HepG2 (cell line): ENCODE data around the gene CYP26B1. TPM values are rescaled to one million over a fixed set of nuclear protein-coding genes. Genes with fewer than 3 reads are reported as not detected.

ENCODE experiments used
- EED ChIP-seq: sonication (generic); formaldehyde crosslinking; IDR thresholded peaks from 2 replicates; pipeline ENCODE4 v1.5.0; 2020; ENCODE audit warnings: mild to moderate bottlenecking, missing genetic modification reagents
- MTF2 ChIP-seq: sonication (generic); formaldehyde crosslinking; IDR thresholded peaks from 2 replicates; pipeline ENCODE4 v1.5.0; 2020; ENCODE audit warnings: missing genetic modification reagents, borderline replicate concordance
- RBFOX2 ChIP-seq: fragments of 200-400 bp; formaldehyde crosslinking; IDR thresholded peaks from 2 replicates; pipeline ENCODE4 v1.6.1; 2017; ENCODE audit warnings: low read depth, mild to moderate bottlenecking, low read length
- RFX1 ChIP-seq: fragments of 450-650 bp; IDR thresholded peaks from 2 replicates; pipeline ENCODE4 v1.6.1; 2017
- SMC3 ChIP-seq: IDR thresholded peaks from 2 replicates; pipeline ENCODE4 v1.6.1; 2011; ENCODE audit warnings: low read length, improper control_type of control experiment
- SOX13 ChIP-seq, 3 experiments: fragments of 450-650 bp in 1 of 3; sonication (generic) in 1 of 3; formaldehyde crosslinking in 1 of 3; IDR thresholded peaks in 2 of 3; conservative IDR thresholded peaks in 1 of 3; 2 replicates each; pipeline versions ENCODE4 v1.5.0 to v1.6.1; 2016 to 2020; ENCODE audit warnings: antibody characterized with exemption in 1 of 3, mild to moderate bottlenecking in 1 of 3, missing compliant biosample characterization in 1 of 3, missing genetic modification reagents in 1 of 3, moderate library complexity in 1 of 3
- ZBTB7B ChIP-seq: sonication (generic); formaldehyde crosslinking; IDR thresholded peaks from 2 replicates; pipeline ENCODE4 v1.4.0; 2020; ENCODE audit warnings: missing genetic modification reagents
- ZNF235 ChIP-seq: sonication (generic); formaldehyde crosslinking; IDR thresholded peaks from 2 replicates; pipeline ENCODE4 v1.8.1; 2023; ENCODE audit warnings: mild to moderate bottlenecking, missing genetic modification reagents, borderline replicate concordance
- ZNF773 ChIP-seq: sonication (generic); formaldehyde crosslinking; IDR thresholded peaks from 2 replicates; pipeline ENCODE4 v1.4.0; 2020; ENCODE audit warnings: missing genetic modification reagents, borderline replicate concordance
- polyA plus RNA-seq, 8 experiments: library from polyadenylated mRNA; depleted of rRNA in 3 of 8; stranded (reverse) in 7 of 8; unstranded in 1 of 8; fragments of >200 nt; fragmentation: Illumina TruSeq in 4 of 8; extraction: Trizol in 4 of 8; gene quantifications; 2 replicates each; pipeline versions ENCODE4 v1.2.1 to v1.2.3, GENCODE V29; 2011 to 2016; ENCODE audit warnings: low read depth in 4 of 8, missing spikeins in 1 of 8, mixed read lengths in 1 of 8; ENCODE audit not compliant: insufficient read depth in 1 of 8
- total RNA-seq, 5 experiments: library from RNA; depleted of rRNA; stranded (reverse); fragments of >200 nt; fragmentation: Illumina TruSeq; extraction: Trizol; gene quantifications; 2 replicates each; pipeline ENCODE4 v1.2.3, GENCODE V29; 2016; ENCODE audit warnings: low read depth in 1 of 5
- TF ChIP-seq, protein P1 (sequence below): sonication (generic); formaldehyde crosslinking; IDR thresholded peaks from 2 replicates; pipeline ENCODE4 v1.4.0; 2020; ENCODE audit warnings: missing genetic modification reagents
- TF ChIP-seq, protein P2 (sequence below): sonication (generic); formaldehyde crosslinking; IDR thresholded peaks from one replicate; pipeline ENCODE4 v1.5.1; 2020; ENCODE audit warnings: mild to moderate bottlenecking, missing genetic modification reagents; ENCODE audit errors: not compliant biosample characterization
- TF ChIP-seq, protein P3 (sequence below): IDR thresholded peaks from 2 replicates; pipeline ENCODE4 v1.6.1; 2016; ENCODE audit warnings: mild to moderate bottlenecking
- TF ChIP-seq, protein P4 (sequence below): IDR thresholded peaks from 2 replicates; pipeline ENCODE4 v1.6.1; 2016; ENCODE audit warnings: low read depth, control low read depth
- TF ChIP-seq, protein P5 (sequence below): sonication (generic); formaldehyde crosslinking; IDR thresholded peaks from 2 replicates; pipeline ENCODE4 v1.5.0; 2020; ENCODE audit warnings: mild to moderate bottlenecking, missing genetic modification reagents, moderate library complexity

Gene CYP26B1
- total and polyA plus RNA-seq, 2 of the 13 experiments (the other 11 are each of a cell fraction or from before 2014, with no cell fraction given) = 0.05 to 0.07 TPM

DNA sequence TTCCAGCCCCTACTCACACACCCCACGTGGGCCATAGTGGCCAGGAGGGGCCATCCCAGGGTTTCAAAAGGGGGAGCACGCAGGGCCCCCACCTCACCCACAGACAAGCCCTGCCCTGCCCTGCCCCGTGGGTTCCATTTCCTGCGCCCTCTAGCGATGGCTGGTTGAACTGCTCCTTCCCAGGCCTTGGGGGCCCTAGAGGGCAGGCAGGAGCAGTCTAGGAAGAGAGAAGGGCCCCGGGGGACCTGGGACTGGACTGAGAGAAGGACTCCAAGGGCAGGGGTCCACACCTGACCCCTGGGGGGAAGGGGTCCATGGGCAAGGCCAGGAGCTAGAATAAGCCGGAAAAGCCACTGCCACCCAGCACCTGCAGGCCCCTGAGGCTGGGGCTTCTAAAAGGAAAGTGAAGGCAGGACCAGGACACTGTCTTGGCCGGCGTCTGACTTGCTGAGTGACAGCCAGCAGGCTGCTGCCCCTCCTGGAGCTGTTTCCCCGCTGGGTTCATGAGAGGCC lies 10.1 kb downstream of the CYP26B1 start (continued):
- no peak for TF ChIP-seq ZNF773 (CRISPR knock-in tag)
- no peak for TF ChIP-seq RBFOX2
- no peak for TF ChIP-seq EED
- TF ChIP-seq, protein P1, sequence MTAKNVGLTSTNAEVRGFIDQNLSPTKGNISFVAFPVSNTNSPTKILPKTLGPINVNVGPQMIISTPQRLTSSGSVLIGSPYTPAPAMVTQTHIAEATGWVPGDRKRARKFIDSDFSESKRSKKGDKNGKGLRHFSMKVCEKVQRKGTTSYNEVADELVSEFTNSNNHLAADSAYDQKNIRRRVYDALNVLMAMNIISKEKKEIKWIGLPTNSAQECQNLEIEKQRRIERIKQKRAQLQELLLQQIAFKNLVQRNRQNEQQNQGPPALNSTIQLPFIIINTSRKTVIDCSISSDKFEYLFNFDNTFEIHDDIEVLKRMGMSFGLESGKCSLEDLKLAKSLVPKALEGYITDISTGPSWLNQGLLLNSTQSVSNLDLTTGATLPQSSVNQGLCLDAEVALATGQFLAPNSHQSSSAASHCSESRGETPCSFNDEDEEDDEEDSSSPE (CRISPR knock-in tag) = no peak; the same call in 1 of the 2 replicates
- TF ChIP-seq RFX1 = no peak
- TF ChIP-seq, protein P2, sequence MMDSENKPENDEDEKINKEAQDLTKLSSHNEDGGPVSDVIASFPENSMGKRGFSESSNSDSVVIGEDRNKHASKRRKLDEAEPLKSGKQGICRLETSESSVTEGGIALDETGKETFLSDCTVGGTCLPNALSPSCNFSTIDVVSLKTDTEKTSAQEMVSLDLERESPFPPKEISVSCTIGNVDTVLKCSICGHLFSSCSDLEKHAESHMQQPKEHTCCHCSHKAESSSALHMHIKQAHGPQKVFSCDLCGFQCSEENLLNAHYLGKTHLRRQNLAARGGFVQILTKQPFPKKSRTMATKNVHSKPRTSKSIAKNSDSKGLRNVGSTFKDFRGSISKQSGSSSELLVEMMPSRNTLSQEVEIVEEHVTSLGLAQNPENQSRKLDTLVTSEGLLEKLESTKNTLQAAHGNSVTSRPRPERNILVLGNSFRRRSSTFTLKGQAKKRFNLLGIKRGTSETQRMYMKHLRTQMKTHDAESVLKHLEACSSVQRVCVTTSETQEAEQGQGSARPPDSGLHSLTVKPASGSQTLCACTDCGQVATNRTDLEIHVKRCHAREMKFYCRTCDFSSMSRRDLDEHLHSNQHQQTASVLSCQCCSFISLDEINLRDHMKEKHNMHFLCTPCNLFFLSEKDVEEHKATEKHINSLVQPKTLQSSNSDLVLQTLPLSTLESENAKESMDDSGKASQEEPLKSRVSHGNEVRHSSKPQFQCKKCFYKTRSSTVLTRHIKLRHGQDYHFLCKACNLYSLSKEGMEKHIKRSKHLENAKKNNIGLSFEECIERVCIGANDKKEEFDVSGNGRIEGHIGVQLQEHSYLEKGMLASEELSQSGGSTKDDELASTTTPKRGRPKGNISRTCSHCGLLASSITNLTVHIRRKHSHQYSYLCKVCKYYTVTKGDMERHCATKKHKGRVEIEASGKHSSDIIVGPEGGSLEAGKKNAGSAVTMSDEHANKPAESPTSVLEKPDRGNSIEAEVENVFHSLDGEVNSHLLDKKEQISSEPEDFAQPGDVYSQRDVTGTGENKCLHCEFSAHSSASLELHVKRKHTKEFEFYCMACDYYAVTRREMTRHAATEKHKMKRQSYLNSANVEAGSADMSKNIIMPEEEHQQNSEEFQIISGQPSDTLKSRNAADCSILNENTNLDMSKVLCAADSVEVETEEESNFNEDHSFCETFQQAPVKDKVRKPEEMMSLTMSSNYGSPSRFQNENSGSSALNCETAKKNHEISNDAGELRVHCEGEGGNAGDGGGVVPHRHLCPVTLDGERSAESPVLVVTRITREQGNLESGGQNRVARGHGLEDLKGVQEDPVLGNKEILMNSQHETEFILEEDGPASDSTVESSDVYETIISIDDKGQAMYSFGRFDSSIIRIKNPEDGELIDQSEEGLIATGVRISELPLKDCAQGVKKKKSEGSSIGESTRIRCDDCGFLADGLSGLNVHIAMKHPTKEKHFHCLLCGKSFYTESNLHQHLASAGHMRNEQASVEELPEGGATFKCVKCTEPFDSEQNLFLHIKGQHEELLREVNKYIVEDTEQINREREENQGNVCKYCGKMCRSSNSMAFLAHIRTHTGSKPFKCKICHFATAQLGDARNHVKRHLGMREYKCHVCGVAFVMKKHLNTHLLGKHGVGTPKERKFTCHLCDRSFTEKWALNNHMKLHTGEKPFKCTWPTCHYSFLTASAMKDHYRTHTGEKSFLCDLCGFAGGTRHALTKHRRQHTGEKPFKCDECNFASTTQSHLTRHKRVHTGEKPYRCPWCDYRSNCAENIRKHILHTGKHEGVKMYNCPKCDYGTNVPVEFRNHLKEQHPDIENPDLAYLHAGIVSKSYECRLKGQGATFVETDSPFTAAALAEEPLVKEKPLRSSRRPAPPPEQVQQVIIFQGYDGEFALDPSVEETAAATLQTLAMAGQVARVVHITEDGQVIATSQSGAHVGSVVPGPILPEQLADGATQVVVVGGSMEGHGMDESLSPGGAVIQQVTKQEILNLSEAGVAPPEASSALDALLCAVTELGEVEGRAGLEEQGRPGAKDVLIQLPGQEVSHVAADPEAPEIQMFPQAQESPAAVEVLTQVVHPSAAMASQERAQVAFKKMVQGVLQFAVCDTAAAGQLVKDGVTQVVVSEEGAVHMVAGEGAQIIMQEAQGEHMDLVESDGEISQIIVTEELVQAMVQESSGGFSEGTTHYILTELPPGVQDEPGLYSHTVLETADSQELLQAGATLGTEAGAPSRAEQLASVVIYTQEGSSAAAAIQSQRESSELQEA (CRISPR knock-in tag) = no peak
- 0 out of 2 replicates have a peak, but pooled peaks have one; percentile 58 for TF ChIP-seq MTF2
- TF ChIP-seq ZBTB7B = peak; percentile 55; the same call in 1 of the 2 replicates
- peak; percentile 44; the same call in 1 of the 2 replicates for TF ChIP-seq SMC3
- TF ChIP-seq, protein P3, sequence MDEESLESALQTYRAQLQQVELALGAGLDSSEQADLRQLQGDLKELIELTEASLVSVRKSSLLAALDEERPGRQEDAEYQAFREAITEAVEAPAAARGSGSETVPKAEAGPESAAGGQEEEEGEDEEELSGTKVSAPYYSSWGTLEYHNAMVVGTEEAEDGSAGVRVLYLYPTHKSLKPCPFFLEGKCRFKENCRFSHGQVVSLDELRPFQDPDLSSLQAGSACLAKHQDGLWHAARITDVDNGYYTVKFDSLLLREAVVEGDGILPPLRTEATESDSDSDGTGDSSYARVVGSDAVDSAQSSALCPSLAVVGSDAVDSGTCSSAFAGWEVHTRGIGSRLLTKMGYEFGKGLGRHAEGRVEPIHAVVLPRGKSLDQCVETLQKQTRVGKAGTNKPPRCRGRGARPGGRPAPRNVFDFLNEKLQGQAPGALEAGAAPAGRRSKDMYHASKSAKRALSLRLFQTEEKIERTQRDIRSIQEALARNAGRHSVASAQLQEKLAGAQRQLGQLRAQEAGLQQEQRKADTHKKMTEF (CRISPR knock-in tag) = 0 out of 2 replicates have a peak, but pooled peaks have one; percentile 28
- no peak for TF ChIP-seq ZNF235
- no peak for TF ChIP-seq SOX13 (IDR thresholded peaks at IDR 0.05)
- TF ChIP-seq SOX13 (CRISPR knock-in tag; conservative IDR thresholded peaks at IDR 0.05 in 1 of 2, IDR thresholded peaks at IDR 0.05 in 1 of 2) = 0 out of 4 replicates have a peak, but pooled peaks of 1 of the 2 experiments have one; percentile 15
- TF ChIP-seq, protein P4, sequence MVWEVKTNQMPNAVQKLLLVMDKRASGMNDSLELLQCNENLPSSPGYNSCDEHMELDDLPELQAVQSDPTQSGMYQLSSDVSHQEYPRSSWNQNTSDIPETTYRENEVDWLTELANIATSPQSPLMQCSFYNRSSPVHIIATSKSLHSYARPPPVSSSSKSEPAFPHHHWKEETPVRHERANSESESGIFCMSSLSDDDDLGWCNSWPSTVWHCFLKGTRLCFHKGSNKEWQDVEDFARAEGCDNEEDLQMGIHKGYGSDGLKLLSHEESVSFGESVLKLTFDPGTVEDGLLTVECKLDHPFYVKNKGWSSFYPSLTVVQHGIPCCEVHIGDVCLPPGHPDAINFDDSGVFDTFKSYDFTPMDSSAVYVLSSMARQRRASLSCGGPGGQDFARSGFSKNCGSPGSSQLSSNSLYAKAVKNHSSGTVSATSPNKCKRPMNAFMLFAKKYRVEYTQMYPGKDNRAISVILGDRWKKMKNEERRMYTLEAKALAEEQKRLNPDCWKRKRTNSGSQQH (CRISPR knock-in tag) = peak; percentile 52; the same call in 1 of the 2 replicates
- TF ChIP-seq, protein P5, sequence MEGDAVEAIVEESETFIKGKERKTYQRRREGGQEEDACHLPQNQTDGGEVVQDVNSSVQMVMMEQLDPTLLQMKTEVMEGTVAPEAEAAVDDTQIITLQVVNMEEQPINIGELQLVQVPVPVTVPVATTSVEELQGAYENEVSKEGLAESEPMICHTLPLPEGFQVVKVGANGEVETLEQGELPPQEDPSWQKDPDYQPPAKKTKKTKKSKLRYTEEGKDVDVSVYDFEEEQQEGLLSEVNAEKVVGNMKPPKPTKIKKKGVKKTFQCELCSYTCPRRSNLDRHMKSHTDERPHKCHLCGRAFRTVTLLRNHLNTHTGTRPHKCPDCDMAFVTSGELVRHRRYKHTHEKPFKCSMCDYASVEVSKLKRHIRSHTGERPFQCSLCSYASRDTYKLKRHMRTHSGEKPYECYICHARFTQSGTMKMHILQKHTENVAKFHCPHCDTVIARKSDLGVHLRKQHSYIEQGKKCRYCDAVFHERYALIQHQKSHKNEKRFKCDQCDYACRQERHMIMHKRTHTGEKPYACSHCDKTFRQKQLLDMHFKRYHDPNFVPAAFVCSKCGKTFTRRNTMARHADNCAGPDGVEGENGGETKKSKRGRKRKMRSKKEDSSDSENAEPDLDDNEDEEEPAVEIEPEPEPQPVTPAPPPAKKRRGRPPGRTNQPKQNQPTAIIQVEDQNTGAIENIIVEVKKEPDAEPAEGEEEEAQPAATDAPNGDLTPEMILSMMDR (CRISPR knock-in tag) = peak; percentile 96
